ENCODE data around the gene DUSP9.

DUSP9 gene

GRCh38 chrX:153649915-153650782, 3.1 kb downstream of the DUSP9 start:
- no peak for DNase-seq

- DNase-seq = no peak
Measured at GRCh38 chrX:153650959-153651358, 4.0 kb downstream of the DUSP9 start.

GRCh38 chrX:153651540-153652079, 4.6 kb downstream of the DUSP9 start:
- DNase-seq = peak; percentile 16

GRCh38 chrX:153653556-153653955, 6.6 kb downstream of the DUSP9 start:
- no peak for DNase-seq

- no peak for DNase-seq
Measured at GRCh38 chrX:153657161-153657560, 10.2 kb downstream of the DUSP9 start.

- no peak for DNase-seq
Measured at GRCh38 chrX:153659268-153659667, 12.3 kb downstream of the DUSP9 start.

GRCh38 chrX:153662266-153662665, 15.3 kb downstream of the DUSP9 start:
- DNase-seq = no peak

GRCh38 chrX:153665726-153666306, 18.8 kb downstream of the DUSP9 start:
- DNase-seq = no peak

- no peak for DNase-seq
Measured at GRCh38 chrX:153667281-153667955, 20.4 kb downstream of the DUSP9 start.

- DNase-seq = peak; percentile 87
Measured at GRCh38 chrX:153667956-153668396, 21.0 kb downstream of the DUSP9 start.

GRCh38 chrX:153668423-153669173, 21.6 kb downstream of the DUSP9 start:
- DNase-seq = no peak

GRCh38 chrX:153669174-153669890, 22.3 kb downstream of the DUSP9 start:
- no peak for DNase-seq

GRCh38 chrX:153669901-153670731, 23.1 kb downstream of the DUSP9 start:
- no peak for DNase-seq

- DNase-seq = no peak
Measured at GRCh38 chrX:153670748-153671588, 24.0 kb downstream of the DUSP9 start.

GRCh38 chrX:153671589-153672530, 24.9 kb downstream of the DUSP9 start:
- no peak for DNase-seq

- no peak for DNase-seq
Measured at GRCh38 chrX:153672531-153673427, 25.8 kb downstream of the DUSP9 start.

- no peak for DNase-seq
Measured at GRCh38 chrX:153673428-153674218, 26.6 kb downstream of the DUSP9 start, which contains the start of gene PNCK. TSS of gene PNCK (minus strand) at chrX:153673813. CDS start at chrX:153673076, 737 bp downstream.
